Left kidney (tissue), 2 donors: ENCODE results near the gene ZNF780B. TPM values are rescaled to one million over a fixed set of nuclear protein-coding genes. Genes with fewer than 3 reads are reported as not detected.
"Not testable (repeated sequence)": the region's sequence is repeated elsewhere in the genome, so short reads cannot be mapped to it uniquely, and the experiment has no call there.

Experiments
- DNase-seq: peaks from one replicate; pipeline ENCODE4 v3.0.0-alpha.2; 2013
- polyA plus RNA-seq: library from polyadenylated mRNA; unstranded; fragments of 120-200 nt; gene quantifications from one replicate; pipeline ENCODE4 v1.2.1, GENCODE V29; 2013; ENCODE audit not compliant: insufficient read length

ZNF780B gene
- polyA plus RNA-seq, 1 donor: 46.4 TPM

DNA sequence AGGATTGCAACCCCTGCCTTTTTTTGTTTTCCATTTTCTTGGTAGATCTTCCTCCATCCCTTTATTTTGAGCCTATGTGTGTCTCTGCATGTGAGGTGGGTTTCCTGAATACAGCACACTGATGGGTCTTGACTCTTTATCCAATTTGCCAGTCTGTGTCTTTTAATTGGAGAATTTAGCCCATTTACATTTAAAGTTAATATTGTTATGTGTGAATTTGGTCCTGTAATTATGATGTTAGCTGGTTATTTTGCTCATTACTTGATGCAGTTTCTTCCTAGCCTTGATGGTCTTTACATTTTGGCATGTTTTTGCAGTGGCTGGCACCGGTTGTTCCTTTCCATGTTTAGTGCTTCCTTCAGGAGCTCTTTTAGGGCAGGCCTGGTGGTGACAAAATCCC is 14.3 kb downstream of the ZNF780B start:
- DNase-seq: not testable (repeated sequence)

DNA sequence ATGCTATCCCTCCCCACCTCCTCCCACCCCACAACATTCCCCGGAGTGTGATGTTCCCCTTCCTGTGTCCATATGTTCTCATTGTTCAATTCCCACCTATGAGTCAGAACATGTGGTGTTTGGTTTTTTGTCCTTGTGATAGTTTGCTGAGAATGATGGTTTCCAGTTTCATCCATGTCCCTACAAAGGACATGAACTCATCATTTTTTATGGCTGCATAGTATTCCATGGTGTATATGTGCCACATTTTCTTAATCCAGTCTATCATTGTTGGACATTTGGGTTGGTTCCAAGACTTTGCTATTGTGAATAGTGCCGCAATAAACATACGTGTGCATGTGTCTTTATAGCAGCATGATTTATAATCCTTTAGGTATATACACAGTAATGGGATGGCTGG is 18.0 kb downstream of the ZNF780B start:
- not testable (repeated sequence) for DNase-seq

DNA sequence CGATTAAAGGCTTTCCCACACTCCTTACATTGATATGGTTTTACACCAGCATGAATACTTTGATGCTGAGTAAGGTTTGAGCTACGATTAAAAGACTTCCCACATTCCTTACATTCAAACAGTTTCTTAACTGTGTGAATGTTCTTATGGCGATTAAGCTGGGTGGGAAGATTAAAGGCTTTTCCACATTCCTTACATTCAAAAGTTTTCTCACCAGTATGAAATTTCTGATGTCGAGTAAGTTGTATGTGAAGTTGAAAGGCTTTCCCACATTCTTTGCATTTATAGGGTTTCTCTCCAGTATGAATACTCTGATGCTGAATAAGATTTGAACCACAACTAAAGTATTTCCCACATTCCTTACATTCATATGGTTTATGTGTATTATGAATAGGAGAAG is 20.0 kb downstream of the ZNF780B start:
- no peak for DNase-seq

DNA sequence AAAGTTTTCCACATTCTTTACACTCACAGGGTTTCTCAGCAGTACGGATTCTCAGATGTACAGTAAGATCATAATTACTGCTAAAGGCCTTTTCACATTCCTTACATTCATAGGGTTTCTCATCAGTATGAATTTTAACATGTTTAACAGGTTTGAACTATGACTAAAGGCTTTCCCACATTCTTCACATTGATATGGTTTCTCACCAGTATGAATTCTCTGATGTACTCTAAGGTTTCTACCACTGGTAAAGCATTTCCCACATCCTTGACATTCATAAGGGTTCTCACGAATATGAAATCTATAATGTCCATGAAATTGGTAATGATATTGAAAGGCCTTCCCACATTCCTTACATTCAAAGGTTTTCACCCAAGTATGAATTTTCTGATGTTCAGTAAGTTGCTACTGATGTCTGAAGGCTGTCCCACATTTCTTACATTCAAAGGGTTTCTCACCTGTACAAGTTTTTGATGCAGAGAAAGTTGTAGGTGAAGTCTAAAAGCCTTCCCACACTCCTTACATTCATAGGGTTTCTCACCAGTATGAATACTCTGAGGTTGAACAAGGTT is 22.0 kb downstream of the ZNF780B start:
- DNase-seq: no peak

DNA sequence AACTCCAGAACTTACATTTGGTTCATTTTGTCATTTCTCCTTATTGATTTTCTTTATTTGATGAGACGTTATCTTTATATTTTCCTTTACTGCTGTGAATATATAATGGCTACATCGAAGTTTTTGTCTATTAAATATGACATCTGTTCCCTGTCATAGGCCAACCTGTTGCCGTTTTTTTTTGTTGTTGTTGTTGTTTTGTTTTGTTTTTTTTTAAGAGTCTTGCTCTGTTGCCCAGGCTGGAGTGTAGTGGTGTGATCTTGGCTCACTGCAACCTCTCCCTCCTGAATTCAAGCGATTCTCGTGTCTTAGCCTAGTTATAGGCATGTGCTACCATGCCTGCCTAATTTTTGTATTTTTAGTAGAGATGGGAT is 29.4 kb downstream of the ZNF780B start:
- DNase-seq: no peak

DNA sequence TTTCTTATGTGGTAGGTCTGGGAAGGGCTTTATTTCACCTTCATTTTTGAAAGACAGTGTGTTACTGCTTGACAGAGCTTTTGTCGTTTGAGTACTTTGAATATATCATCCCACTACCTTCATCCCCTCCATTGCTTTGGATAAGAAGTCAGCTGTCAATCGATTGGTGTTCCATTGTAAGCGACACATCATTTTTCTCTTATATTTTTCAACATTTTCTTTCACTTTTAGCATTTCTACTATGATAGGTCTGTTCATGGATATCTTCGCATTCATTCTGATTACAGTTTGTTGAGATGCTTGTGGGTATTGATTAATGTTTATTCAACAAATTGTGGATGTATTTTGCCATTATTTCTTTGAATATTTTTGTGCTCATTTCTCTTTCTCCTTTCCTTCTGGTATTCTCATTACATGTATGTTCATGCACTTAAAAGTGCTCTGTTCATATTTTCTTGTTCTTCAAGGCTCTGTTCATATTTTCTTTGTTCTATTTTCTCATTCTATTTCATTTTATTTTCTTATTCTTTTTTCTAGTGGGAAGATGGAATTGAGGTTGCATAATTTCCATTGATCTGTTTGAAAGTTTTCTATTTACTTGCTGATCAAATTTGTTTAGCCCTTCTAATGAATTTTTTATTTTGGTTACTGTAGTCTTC is 30.0 kb downstream of the ZNF780B start:
- no peak for DNase-seq

DNA sequence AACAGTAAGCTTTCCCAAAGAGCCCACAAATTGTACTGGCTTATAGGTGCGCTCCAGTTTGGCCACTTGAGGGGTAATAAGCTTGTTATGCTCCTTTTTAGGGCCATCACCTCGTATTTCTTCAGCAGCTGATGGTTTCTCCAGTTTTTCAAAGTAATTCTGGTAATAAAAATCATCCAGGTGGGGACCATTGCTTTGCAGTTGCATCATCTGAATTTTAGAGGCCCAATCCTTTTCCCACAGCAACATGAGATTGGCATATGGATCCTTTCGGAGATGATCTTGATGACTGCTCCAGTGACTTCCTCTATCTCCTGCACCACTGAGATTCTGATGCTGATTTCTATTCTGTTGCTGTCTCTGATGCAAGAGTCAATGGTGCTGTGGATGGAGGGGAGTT is 32.1 kb downstream of the ZNF780B start:
- DNase-seq: no peak

DNA sequence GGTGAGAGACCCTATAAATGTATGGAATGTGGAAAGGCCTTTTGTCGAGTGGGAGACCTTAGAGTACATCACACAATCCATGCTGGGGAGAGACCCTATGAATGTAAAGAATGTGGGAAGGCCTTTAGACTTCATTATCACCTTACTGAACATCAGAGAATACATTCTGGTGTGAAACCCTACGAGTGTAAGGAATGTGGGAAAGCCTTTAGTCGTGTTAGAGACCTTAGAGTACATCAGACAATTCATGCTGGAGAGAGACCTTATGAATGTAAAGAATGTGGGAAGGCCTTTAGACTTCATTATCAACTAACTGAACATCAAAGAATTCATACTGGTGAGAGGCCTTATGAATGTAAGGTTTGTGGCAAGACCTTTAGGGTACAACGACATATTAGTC is 42.0 kb downstream of the ZNF780B start:
- DNase-seq: no peak

DNA sequence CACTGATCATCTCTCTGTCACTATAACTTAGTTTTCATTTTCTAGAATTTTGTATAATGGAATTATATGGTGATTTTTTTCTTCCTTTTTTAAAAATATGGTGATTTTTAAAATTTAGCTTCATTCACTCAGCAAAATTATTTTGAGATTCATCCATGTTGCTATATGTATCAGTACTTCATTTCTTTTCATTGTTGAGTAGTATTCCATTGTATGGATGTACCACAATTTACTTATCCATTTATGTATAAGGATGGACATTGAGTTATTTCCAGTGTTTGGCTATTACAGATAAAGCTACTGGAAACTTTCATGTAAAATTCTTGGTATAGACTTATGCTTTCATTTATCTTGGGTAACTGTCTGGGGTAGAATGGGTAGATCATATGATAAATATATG is 46.4 kb downstream of the ZNF780B start:
- no peak for DNase-seq

DNA sequence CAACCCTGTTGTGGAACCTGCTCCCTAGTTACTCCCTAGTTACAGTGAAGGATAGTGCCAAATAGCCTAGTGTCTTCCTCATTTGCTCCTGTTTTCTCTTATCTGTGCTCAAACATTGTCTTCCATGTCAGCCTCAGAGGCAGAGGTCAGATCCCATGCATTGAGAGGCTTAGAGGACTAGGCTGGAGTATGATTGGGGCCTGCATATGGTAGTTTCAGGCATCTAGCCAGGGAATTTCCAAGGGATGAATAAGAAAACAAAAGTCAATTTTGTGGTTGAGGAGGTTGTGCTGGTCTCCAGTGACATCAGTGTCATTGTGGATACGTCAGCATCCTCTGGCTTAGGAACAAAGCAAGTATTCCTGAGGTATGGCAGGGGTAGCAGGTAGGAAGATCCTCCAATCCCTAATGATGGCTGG is 49.7 kb downstream of the ZNF780B start:
- no peak for DNase-seq

DNA sequence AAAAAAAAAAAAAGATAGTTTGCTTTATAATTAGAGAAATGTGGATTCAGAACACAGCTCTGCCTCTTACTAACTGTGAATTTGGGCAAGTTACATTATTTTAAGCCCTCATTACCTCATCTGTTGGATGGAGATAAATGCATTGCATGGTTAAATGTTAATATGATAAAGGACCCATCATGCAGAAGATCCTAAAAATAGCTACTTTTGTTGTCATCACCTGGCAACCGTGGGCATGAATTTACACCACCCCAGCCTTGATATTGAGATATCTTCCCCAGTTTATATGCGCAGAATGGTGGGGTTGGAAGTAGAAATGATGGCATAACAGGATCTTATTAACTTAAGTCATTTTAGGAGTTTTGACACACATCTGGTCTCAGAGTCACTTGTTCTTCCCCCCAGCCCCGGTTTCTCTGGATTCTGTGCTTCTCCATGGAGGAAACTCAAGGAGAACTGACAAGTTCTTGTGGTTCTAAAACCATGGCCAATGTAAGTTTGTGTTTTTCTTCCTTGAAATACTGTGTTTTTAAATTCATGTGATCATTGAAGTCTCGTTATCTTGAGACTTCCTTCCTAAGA is 50.2 kb downstream of the ZNF780B start:
- DNase-seq: no peak

DNA sequence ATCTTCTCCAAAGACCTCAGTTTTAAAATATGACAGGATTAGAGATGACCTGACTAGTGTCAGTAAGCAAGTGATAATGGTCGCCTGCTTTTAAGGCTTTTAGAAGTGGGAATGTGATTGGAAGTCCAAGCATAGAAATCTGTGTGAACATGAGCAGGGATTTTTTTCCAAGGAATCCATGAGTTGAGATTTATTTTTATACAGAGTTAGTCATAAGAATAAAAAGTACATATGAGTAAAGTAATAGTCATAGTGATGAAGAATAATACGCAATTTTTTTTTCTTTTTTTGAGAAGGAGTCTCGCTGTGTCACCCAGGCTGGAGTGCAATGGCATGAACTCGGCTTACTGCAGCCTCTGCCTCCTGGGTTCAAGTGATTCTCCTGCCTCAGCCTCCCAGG is 57.5 kb downstream of the ZNF780B start:
- no peak for DNase-seq

DNA sequence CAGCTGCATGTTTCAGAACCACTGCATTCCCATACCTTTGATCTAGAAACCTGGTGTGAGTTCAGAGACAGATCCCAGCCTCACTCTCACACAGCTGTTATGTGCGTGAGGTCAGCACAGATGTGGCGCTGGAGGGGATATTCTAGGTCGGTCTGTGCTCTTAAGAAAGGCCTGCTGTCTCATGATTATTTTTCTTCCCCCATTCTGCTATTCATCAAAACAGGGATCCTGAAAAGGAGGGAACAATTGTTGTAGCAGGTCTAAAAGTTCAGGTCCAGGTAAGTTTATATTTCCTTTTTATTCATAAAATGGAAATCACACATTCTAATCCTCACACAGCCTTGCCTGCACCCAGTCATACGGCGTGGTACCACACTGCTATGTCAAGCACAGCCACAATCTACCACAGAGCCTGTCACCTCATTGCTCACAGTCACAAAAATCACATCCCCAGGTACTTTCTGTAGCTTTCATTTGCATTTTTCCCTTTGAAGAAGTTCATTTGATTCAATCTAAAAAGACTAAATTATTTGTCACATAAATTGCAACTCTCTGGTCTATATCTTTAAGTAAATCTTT is 58.3 kb downstream of the ZNF780B start:
- DNase-seq: no peak

DNA sequence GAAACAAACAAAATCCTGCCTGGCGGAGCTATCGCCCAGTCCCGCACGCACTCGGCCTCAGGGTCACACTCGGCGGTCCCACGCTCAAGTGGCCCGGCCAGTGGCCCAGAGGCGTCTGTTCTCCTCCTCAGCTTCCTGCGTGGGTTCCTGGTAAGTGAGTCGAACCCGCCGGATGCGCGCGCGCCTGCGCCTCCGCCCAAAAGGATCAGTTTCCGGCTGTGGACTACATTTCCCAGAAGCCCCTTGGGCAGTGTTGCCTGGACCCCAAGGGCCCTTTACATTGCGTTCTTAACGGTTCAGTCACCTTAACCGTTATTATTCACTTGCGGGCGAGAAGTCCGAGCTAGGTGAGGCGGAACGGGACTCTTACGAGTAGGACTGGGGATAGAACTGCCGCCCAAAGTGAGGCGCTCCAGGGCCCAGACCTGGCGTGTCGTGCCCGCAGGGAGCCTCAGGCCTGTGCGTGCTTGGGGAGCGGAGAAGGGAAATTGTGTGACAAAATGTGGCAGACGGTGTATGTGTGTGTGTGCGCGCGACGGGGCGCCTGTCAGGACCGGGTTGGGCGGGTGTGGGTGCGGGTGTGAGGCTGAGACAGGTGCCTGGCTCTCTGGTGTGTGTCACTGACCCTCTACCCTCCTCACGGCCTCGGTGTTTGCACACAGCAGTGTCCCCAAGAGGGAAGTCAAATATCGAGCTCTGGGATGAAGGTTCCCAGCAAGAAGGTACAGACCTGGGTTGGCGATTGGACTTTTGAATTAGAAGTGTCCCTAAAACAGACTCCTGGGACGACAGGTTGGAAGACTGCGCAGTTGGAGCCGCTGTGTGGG is 59.0 kb downstream of the ZNF780B start, which contains the start of gene ZNF546:
ZNF546 (plus strand) TSS at position 250 of the 827 bp plus-strand sequence. CDS start 1,267 bp downstream, outside the sequence.
- DNase-seq: peak; percentile 88

DNA sequence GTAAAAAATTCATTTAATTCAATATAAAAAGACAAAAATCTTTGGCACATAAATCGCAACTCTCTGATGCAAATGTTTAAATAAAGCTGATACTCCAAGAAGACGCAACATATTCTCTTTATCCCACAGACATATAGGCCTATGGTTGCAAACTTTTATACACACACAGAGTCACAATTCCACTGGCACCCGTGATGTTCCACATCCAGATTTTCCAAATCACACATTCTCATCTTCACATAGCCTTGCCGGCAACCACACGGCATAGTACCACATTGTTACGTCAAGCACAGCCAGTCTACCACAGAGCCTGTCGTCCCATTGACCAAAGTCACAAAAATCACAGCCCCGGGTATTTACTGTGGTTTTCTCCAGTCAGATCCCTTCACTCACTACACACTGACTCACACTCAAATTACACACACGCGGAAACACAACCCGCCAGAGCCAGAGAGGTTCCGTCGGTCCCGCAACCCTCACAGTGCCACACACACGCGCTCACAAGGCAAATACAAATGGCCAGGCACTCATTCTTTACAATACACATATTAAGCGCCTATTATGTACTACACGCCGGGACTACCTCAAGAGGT is 59.7 kb downstream of the ZNF780B start:
- peak; percentile 11 for DNase-seq

DNA sequence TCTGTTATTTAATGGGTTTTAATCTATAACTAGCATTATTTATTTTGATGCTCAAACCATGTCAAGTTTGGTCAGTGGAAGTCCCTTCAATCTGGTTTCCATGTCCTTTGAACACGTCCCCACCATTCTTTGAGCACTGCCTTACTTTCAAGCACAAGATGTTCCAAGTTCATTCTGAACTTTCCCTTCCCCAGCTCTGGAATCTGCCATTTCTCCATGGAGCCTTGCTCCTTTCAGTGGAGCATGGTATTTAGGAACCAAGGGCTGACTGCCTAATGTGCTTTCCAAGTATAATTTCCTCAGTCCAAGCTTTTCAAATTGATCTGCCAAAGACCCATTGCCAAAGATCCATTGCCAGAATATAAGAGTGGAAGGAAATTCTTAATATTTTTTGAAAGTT is 60.2 kb downstream of the ZNF780B start:
- no peak for DNase-seq

DNA sequence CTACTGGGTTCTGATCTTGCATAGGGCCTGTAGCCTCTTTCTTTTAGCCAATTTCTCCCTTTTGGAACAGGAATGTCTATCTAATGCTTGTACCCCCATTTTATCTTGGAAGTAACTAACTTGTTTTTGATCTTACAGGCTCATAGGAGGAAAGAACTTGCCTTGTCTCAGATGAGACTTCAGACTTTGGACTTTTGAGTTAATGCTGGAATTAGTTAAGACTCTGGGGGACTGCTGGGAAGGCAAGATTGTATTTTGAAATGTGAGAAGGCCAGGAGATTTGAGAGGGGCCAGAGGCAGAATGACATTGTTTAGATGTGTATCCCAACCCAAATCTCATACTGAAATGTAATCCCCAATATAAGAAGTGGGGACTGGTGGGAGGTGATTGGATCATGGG is 61.7 kb downstream of the ZNF780B start:
- DNase-seq: no peak

DNA sequence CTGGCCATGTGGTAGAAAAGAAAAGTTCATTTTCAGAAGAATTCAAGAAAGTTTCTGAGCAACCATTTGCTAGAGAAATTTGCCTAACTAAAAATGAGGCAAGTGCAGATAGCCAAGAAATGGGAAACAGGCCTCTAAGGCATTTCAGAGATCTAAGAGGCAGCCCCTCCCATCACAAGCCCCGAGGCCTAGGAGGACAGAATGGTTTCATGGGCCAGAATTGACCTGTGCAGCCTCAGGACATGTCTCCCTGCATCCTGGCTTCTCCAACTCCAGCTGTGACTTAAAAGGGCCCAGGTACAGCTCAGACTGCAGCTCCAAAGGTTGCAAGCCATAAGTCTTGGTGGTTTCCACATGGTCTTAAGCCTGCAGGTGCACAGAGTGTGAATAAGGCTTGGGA is 62.4 kb downstream of the ZNF780B start:
- DNase-seq: no peak

DNA sequence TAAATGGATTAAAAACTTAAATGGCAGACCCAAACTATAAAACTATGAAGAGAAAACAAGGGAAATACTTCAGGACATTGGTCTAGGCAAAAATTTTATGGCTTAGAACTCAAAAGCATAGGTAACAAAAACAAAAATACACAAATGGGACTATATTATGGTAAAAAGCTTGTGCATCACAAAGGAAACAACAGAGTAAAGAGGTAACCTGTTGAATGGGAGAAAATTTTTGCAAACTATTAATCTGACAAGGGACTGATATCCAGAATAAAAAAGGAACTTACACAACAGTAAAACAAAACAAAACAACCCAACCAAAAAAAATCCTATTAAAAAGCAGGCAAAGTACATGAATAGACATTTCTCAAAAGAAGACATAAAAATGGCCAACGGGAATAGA is 68.4 kb downstream of the ZNF780B start:
- DNase-seq: no peak

DNA sequence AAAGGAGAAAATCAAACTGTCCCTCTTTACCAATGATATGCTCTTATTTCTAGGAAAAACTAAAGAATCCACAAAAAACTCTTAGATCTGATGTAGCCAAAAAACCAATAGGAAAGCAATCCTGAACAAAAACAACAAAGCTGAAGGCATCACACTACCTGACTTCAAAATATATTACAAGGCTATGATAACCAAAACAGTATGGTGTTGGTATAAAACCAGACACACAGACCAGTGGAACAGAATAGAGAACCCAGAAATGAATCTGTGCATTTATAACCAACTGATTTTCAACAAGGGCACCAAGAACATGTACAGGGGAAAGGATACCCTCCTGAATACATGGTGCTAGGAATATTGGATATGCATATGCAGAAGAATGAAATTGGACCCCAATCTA is 68.9 kb downstream of the ZNF780B start:
- no peak for DNase-seq

DNA sequence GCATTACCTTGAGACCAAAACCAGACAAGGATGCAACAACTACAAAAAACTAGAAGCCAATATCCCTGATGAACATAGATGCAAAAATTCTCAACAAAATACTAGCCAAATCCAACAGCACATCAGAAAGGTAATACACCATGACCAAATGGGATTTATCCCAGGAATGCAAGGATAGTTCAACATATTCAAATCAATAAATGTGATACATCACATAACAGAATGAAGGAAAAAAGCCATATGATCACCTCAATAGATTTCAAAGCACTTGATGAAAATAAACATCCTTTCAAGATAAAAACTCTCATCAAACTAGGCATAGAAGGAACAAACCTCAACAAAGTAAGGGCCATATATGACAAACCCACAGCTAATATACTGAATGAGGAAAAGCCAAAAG is 69.4 kb downstream of the ZNF780B start:
- DNase-seq: no peak

DNA sequence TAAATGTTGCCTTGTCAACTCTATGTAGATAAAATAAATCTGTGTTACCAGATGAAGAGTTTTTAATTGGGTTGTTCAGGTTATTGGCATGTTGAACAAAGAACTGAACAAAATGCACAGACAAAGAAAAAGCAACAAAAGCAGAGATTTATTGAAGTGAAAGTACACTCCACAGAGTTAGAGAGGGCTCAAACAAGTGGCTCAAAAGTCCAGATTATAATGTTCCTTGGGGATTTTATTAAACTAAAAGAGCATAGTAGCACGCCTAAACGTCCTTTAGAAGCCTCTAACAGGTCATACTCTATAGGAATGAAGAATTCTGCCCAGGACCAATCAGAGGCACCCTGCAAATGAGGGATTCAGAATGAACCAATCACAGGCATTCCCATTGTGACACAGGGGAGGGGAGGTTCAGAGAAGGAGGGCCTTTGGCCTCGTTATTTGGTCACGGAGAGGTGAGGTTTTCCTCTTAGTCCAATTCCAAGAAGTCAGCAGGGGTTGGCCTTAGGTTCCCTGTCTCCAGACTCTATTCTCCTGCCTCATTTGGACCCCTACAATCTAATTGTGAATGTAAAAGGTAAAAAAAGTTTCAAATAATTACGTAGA is 72.2 kb downstream of the ZNF780B start:
- no peak for DNase-seq
